K562 (cell line): ENCODE results near the gene LARP6. TPM values are rescaled to one million over a fixed set of nuclear protein-coding genes. Genes with fewer than 3 reads are reported as not detected.
A peak's percentile ranks its signal among the peaks of the same experiment; 100 is the strongest.

Source experiments
- ASH1L ChIP-seq: fragments of 450-650 bp; IDR thresholded peaks from 2 replicates; pipeline ENCODE4 v1.6.1; 2018; ENCODE audit warnings: borderline replicate concordance, mild to moderate bottlenecking, low read depth; ENCODE audit not compliant: partially characterized antibody
- CBX8 ChIP-seq: fragments of 200-600 bp; sonication (generic); IDR thresholded peaks from 2 replicates; pipeline ENCODE4 v1.6.1; 2012; ENCODE audit warnings: borderline replicate concordance, mixed run types, low read depth, mild to moderate bottlenecking, moderate library complexity, mixed read lengths, low read length, control low read depth, inconsistent platforms; ENCODE audit not compliant: poor library complexity, severe bottlenecking; ENCODE audit errors: extremely low read depth
- ELF2 ChIP-seq: fragments of 250-450 bp; sonication (Bioruptor Pico); IDR thresholded peaks from 2 replicates; pipeline ENCODE4 v1.5.0; 2021; ENCODE audit warnings: mild to moderate bottlenecking
- ETS2 ChIP-seq: IDR thresholded peaks from 2 replicates; pipeline ENCODE4 v1.6.1; 2016; ENCODE audit warnings: borderline replicate concordance, missing genetic modification characterization, mild to moderate bottlenecking, moderate library complexity, missing compliant biosample characterization; ENCODE audit not compliant: poor library complexity, severe bottlenecking
- GATAD2B ChIP-seq: fragments of 450-650 bp; IDR thresholded peaks from 2 replicates; pipeline ENCODE4 v1.6.1; 2017; ENCODE audit warnings: mild to moderate bottlenecking, borderline replicate concordance
- KAT7 ChIP-seq: sonication (generic); formaldehyde crosslinking; IDR thresholded peaks from 2 replicates; pipeline ENCODE4 v1.8.0; 2022; ENCODE audit warnings: missing genetic modification reagents, mild to moderate bottlenecking, borderline replicate concordance
- NCOA1 ChIP-seq: fragments of 450-650 bp; IDR thresholded peaks from 2 replicates; pipeline ENCODE4 v1.6.1; 2016; ENCODE audit warnings: low read depth
- POLR2G ChIP-seq: fragments of 200-400 bp; formaldehyde crosslinking; IDR thresholded peaks from 2 replicates; pipeline ENCODE4 v1.6.1; 2017; ENCODE audit warnings: low read depth, mild to moderate bottlenecking, antibody characterized with exemption, low read length, moderate library complexity
- RCOR1 ChIP-seq, 2 experiments: IDR thresholded peaks; 2 replicates each; pipeline ENCODE4 v1.6.1; 2012; ENCODE audit warnings: low read depth in 2 of 2, low read length in 2 of 2, borderline replicate concordance in 1 of 2, improper control_type of control experiment in 1 of 2
- RFX1 ChIP-seq: fragments of 450-650 bp; IDR thresholded peaks from 2 replicates; pipeline ENCODE4 v1.6.1; 2016; ENCODE audit warnings: mild to moderate bottlenecking, moderate library complexity
- RHOXF2B ChIP-seq: fragments of 250-450 bp; sonication (Bioruptor Pico); conservative IDR thresholded peaks from 2 replicates; pipeline ENCODE4 v1.5.1; 2021
- SETDB1 ChIP-seq: IDR thresholded peaks from one replicate; pipeline ENCODE4 v1.6.1; 2012; ENCODE audit warnings: low read length, control low read depth, inconsistent platforms
- SMAD1 ChIP-seq: fragments of 150-350 bp; IDR thresholded peaks from 2 replicates; pipeline ENCODE4 v1.6.1; 2014; ENCODE audit warnings: low read length, low read depth; ENCODE audit not compliant: partially characterized antibody
- TAF15 ChIP-seq: fragments of 200-400 bp; formaldehyde crosslinking; IDR thresholded peaks from 2 replicates; pipeline ENCODE4 v1.6.1; 2017; ENCODE audit warnings: mild to moderate bottlenecking, low read depth, low read length, moderate library complexity
- ZNF124 ChIP-seq: sonication (generic); formaldehyde crosslinking; IDR thresholded peaks from 2 replicates; pipeline ENCODE4 v1.8.1; 2022; ENCODE audit warnings: missing genetic modification reagents
- ZNF274 ChIP-seq: IDR thresholded peaks from 2 replicates; pipeline ENCODE4 v1.6.1; 2011; ENCODE audit warnings: low read depth, mild to moderate bottlenecking, low read length, moderate library complexity, borderline replicate concordance
- ZNF408 ChIP-seq: fragments of 250-450 bp; sonication (Bioruptor Pico); IDR thresholded peaks from 2 replicates; pipeline ENCODE4 v1.4.0; 2020; ENCODE audit warnings: low read depth, mild to moderate bottlenecking, moderate library complexity
- ZNF41 ChIP-seq: fragments of 250-450 bp; sonication (Bioruptor Pico); conservative IDR thresholded peaks from 2 replicates; pipeline ENCODE4 v1.4.0; 2020; ENCODE audit warnings: mild to moderate bottlenecking
- polyA plus RNA-seq, 8 experiments: library from polyadenylated mRNA; depleted of rRNA in 4 of 8; stranded (reverse) in 5 of 8; unstranded in 3 of 8; fragments of >200 nt; fragmentation: Nextera tagmentation in 2 of 8; fragmentation: Illumina TruSeq in 1 of 8; extraction: Ambion mirVana in 2 of 8; extraction: Trizol in 1 of 8; gene quantifications; 2 replicates each; pipeline versions ENCODE4 v1.2.1 to v1.2.3, GENCODE V29; 2011 to 2014; ENCODE audit warnings: inconsistent platforms in 1 of 8, missing spikeins in 1 of 8
- total RNA-seq, 7 experiments: library from RNA; depleted of rRNA in 6 of 7; stranded (reverse); fragments of >200 nt in 6 of 7; fragmentation: Illumina TruSeq in 2 of 7; extraction: Trizol in 2 of 7; gene quantifications; 2 replicates each; pipeline versions ENCODE4 v1.2.1 to v1.2.3, GENCODE V29; 2011 to 2021; ENCODE audit warnings: low replicate concordance in 1 of 7
- TF ChIP-seq, protein P1 (sequence below): fragments of 450-650 bp; formaldehyde crosslinking; IDR thresholded peaks from 2 replicates; pipeline ENCODE4 v1.4.0; 2020; ENCODE audit warnings: mild to moderate bottlenecking, mixed read lengths
- TF ChIP-seq, protein P2 (sequence below): sonication (generic); IDR thresholded peaks from 2 replicates; pipeline ENCODE4 v1.6.1; 2016
- TF ChIP-seq, protein P3 (sequence below): sonication (generic); formaldehyde crosslinking; IDR thresholded peaks from 2 replicates; pipeline ENCODE4 v1.8.0; 2022; ENCODE audit warnings: missing genetic modification reagents, mild to moderate bottlenecking, borderline replicate concordance
- TF ChIP-seq, protein P4 (sequence below), 2 experiments: fragments of 200-800 bp in 1 of 2; sonication (Bioruptor generic) in 1 of 2; sonication (generic) in 1 of 2; formaldehyde crosslinking in 1 of 2; IDR thresholded peaks in 1 of 2; conservative IDR thresholded peaks in 1 of 2; 2 replicates each; pipeline versions ENCODE4 v1.5.0 to v1.6.1; 2016 to 2020; ENCODE audit warnings: missing compliant biosample characterization in 1 of 2, missing genetic modification characterization in 1 of 2, missing genetic modification reagents in 1 of 2

LARP6 gene
- total and polyA plus RNA-seq, 9 of the 15 experiments (the other 6 are each of a cell fraction or from before 2014, with no cell fraction given) = not detected

DNA sequence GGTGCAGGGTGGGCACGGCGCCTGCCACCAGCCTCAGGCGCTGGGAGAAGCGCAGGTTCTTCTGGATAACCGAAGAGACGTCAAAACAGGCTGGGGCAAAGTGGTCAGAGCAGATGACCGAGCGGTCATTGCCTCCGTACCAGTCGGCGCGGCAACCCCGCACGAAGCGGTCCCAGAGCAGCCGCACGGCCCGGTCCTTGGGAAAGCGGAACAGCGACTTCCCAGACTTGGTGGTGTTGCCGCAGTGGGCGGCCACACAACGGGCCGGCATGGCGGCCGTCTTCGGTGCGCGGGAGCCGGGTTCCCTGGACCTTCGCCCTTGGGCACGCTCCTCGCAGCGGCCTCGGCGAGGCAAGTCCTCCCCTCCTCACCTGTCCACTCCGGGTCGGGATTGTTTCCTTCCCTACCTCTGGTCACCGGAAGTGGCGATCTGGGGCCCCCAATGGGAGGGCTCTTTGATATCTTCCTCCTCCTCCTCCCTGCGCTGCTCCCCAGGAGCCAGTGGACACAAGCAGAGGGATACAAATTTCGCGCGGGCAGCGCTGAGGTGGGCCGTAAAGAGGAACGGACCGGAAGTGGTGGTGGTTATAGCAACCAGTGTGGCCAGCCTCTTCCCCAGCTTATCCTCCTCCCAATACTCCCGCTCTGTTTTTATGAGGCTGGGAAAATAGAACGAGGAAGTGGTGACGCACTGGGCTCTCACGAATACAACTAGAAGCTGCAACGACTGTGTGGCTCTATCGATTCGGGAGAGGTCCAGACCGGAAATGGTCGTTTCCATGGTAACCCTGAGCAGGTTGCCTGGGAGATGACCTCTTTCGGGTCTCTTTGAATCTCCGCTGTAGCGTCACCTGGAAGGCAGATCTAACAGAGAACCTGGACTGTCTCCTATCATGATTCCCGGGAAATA, 38.3 kb upstream of the LARP6 start, which contains the start of the genes LRRC49 and THAP10 (continued):
- no peak for TF ChIP-seq ASH1L
- TF ChIP-seq ELF2 = no peak
- TF ChIP-seq, protein P1, sequence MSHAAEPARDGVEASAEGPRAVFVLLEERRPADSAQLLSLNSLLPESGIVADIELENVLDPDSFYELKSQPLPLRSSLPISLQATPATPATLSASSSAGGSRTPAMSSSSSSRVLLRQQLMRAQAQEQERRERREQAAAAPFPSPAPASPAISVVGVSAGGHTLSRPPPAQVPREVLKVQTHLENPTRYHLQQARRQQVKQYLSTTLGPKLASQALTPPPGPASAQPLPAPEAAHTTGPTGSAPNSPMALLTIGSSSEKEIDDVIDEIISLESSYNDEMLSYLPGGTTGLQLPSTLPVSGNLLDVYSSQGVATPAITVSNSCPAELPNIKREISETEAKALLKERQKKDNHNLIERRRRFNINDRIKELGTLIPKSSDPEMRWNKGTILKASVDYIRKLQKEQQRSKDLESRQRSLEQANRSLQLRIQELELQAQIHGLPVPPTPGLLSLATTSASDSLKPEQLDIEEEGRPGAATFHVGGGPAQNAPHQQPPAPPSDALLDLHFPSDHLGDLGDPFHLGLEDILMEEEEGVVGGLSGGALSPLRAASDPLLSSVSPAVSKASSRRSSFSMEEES = no peak
- TF ChIP-seq CBX8 = no peak
- no peak for TF ChIP-seq SETDB1
- TF ChIP-seq, protein P2, sequence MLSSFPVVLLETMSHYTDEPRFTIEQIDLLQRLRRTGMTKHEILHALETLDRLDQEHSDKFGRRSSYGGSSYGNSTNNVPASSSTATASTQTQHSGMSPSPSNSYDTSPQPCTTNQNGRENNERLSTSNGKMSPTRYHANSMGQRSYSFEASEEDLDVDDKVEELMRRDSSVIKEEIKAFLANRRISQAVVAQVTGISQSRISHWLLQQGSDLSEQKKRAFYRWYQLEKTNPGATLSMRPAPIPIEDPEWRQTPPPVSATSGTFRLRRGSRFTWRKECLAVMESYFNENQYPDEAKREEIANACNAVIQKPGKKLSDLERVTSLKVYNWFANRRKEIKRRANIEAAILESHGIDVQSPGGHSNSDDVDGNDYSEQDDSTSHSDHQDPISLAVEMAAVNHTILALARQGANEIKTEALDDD = no peak
- TF ChIP-seq RFX1 = peak; percentile 95
- no peak for TF ChIP-seq ZNF124 (CRISPR knock-in tag)
- TF ChIP-seq ETS2 (tag) = no peak
- TF ChIP-seq NCOA1 = 0 out of 2 replicates have a peak, but pooled peaks have one; percentile 25
- no peak for TF ChIP-seq KAT7 (CRISPR knock-in tag)
- TF ChIP-seq, protein P3, sequence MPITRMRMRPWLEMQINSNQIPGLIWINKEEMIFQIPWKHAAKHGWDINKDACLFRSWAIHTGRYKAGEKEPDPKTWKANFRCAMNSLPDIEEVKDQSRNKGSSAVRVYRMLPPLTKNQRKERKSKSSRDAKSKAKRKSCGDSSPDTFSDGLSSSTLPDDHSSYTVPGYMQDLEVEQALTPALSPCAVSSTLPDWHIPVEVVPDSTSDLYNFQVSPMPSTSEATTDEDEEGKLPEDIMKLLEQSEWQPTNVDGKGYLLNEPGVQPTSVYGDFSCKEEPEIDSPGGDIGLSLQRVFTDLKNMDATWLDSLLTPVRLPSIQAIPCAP (CRISPR knock-in tag) = no peak
- no peak for TF ChIP-seq ZNF408 (CRISPR knock-in tag)
- no peak for TF ChIP-seq RHOXF2B (CRISPR knock-in tag)
- TF ChIP-seq SMAD1 = no peak
- TF ChIP-seq ZNF41 = no peak
- no peak for TF ChIP-seq TAF15
- TF ChIP-seq, protein P4, sequence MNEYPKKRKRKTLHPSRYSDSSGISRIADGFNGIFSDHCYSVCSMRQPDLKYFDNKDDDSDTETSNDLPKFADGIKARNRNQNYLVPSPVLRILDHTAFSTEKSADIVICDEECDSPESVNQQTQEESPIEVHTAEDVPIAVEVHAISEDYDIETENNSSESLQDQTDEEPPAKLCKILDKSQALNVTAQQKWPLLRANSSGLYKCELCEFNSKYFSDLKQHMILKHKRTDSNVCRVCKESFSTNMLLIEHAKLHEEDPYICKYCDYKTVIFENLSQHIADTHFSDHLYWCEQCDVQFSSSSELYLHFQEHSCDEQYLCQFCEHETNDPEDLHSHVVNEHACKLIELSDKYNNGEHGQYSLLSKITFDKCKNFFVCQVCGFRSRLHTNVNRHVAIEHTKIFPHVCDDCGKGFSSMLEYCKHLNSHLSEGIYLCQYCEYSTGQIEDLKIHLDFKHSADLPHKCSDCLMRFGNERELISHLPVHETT (CRISPR knock-in tag; conservative IDR thresholded peaks at IDR 0.05 in 1 of 2, IDR thresholded peaks at IDR 0.05 in 1 of 2) = no peak
- TF ChIP-seq RCOR1 (IDR thresholded peaks at IDR 0.05; ENCODE audit: borderline replicate concordance in 1 of 2, low read depth in 2 of 2, low read length in 2 of 2) = no peak
- TF ChIP-seq POLR2G = peak; percentile 44; the same call in 1 of the 2 replicates
- TF ChIP-seq ZNF274 = no peak
- TF ChIP-seq GATAD2B = no peak
